Heart right ventricle (tissue), 16 donors: ENCODE results near the gene CA12. TPM values are rescaled to one million over a fixed set of nuclear protein-coding genes. Genes with fewer than 3 reads are reported as not detected.

Source experiments
- ATAC-seq, 8 donors: fragments of 200-7000 bp; cut with Tn5 transposase; one replicate each; pipeline ENCODE4 v1.9.1; 2020; ENCODE audit warnings: mild to moderate bottlenecking in 8 of 8, moderate library complexity in 8 of 8, moderate number of reproducible peaks in 1 of 8
- DNase-seq, 2 donors: peaks; one replicate each; pipeline ENCODE4 v3.0.0-alpha.2; 2020
- H3K27ac ChIP-seq, 10 donors: fragments of 200-600 bp; sonication (generic) in 2 of 10; one replicate each; pipeline versions ENCODE4 v1.5.0 to v1.8.0; 2020 to 2022; ENCODE audit warnings: mild to moderate bottlenecking in 3 of 10
- H3K27me3 ChIP-seq, 7 donors: fragments of 200-600 bp; one replicate each; pipeline ENCODE4 v1.8.0; 2021 to 2022; ENCODE audit warnings: mild to moderate bottlenecking in 2 of 7
- H3K36me3 ChIP-seq, 9 donors: fragments of 200-600 bp; sonication (generic) in 1 of 9; one replicate each; pipeline versions ENCODE4 v1.5.0 to v1.8.0; 2020 to 2022; ENCODE audit warnings: mild to moderate bottlenecking in 2 of 9
- H3K4me1 ChIP-seq, 9 donors: fragments of 200-600 bp; sonication (generic) in 1 of 9; one replicate each; pipeline versions ENCODE4 v1.5.0 to v1.8.0; 2020 to 2022; ENCODE audit warnings: mild to moderate bottlenecking in 4 of 9
- H3K4me3 ChIP-seq, 10 donors: fragments of 200-600 bp; sonication (generic) in 2 of 10; one replicate each; pipeline versions ENCODE4 v1.5.0 to v1.8.0; 2020 to 2022; ENCODE audit warnings: mild to moderate bottlenecking in 7 of 10, moderate library complexity in 2 of 10
- H3K9me3 ChIP-seq, 11 donors: fragments of 200-600 bp in 10 of 11; sonication (generic) in 2 of 11; one replicate each; pipeline versions ENCODE4 v1.5.0 to v1.8.0; 2013 to 2022; ENCODE audit warnings: mild to moderate bottlenecking in 2 of 11, control low read depth in 1 of 11, moderate library complexity in 1 of 11
- WGBS, 2 donors: extraction: QIAGEN DNeasy Blood & Tissue Kit; methylation state at CpG; one replicate each; pipeline ENCODE4 v1.1.7; 2013; ENCODE audit warnings: inconsistent platforms in 1 of 2; 5-methylcytosine and 5-hydroxymethylcytosine counted together
- intact Hi-C, 10 donors: fragments of 100-400 bp; cut with DNase I; formaldehyde crosslinking; loops; one replicate each; pipeline versions ENCODE4 v1.11.1 to v1.14.2; 2022
- polyA plus RNA-seq, 2 donors: library from polyadenylated mRNA; stranded (reverse); fragments of 200-250 nt; gene quantifications; one replicate each; pipeline ENCODE4 v1.2.3, GENCODE V29; 2013
- total RNA-seq, 10 donors: library from RNA; stranded (reverse); fragmentation: NEBNext Ultra II Directional in 3 of 10; extraction: Animal tissue kit (Norgen Biotek cat#: 25700) in 3 of 10; gene quantifications; one replicate each; pipeline versions ENCODE4 v1.2.1 to v1.2.4, GENCODE V29; 2021 to 2023
- TF ChIP-seq, protein P1 (sequence below), 9 donors: fragments of 200-600 bp; sonication (generic) in 2 of 9; IDR thresholded peaks; one replicate each; pipeline versions ENCODE4 v1.5.0 to v1.8.0; 2021 to 2022; ENCODE audit warnings: antibody characterized with exemption in 9 of 9, mild to moderate bottlenecking in 5 of 9, moderate library complexity in 1 of 9
- donor health status: Arrhythmogenic right ventricular cardiomyopathy.
- donor health status: ischemic (EF 13 %, LVEDD 7.1; RV severe dilation, severe dysfunction).
- donor health status: healthy with polysubstance abuse.
- donor health status: DM: no; HTN: yes; CAD: no.
- donor health status: DM: no; HTN: no; CAD: no.
- donor health status: ischemic (EF 25% LVEDD 6.9; RV normal size, moderate dysfunction).
- donor health status: ischemic (EF 25% LVEDD 5.7; RV mildly dilated, moderate dysfunction).
- donor health status: healthy.
- donor health status: DM: yes; HTN: yes; CAD: no.
- donor health status: Ischemic cardiomyopathy.
- donor health status: ischemic (EF 35%, LVEDD 5.7; RV mildly dilated, moderate dysfunction).
- donor health status: nonischemic (EF 11% LVEDD 7.7; RV severe dilation, severe dysfunction).
- donor health status: DM: yes; HTN: yes; CAD: no.
- donor health status: PGD.
- donor health status: ischemic (EF 29% LVEDD 5.4; RV normal size, mild dysfunction).
- donor health status: nonischemic (EF 23%, LVEDD 6.1; RV moderate dilation, normal function).

CA12 gene
- total and polyA plus RNA-seq, 12 donors: 0.07 to 1.3 (median 0.15) TPM; not detected in 1

DNA sequence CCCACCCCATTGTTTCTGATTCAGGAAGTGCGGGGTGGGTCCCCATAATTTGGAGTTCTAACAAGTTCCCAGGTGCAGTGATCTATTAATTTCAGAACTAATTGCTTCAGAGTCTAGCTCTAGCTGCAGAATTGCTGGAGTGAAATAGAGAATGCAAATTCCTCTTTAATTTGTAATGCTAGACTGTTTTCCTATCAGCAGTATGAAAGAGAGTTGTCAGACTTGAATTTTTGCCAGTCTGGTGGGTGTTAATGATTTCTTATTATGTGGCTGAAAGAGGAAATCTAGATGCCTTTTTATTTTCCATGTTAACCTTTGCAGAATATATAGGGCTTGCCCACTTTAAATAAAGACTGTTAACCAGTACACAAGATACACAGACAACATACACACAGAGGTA lies 80.6 kb downstream of the CA12 start:
- Histone ChIP-seq H3K27ac (no peak overlapping the region), H3K4me1 (peaks cover 0 to 12% (median 0%) of the 10 kb centered on the region in 9 donors), H3K36me3 (peaks cover 0 to 75% (median 16%) of the 10 kb centered on the region in 9 donors), H3K27me3 (no peaks in the 10 kb centered on the region), H3K9me3 (no peaks in the 10 kb centered on the region), H3K4me3 (no peak overlapping the region)
- TF ChIP-seq, protein P1, sequence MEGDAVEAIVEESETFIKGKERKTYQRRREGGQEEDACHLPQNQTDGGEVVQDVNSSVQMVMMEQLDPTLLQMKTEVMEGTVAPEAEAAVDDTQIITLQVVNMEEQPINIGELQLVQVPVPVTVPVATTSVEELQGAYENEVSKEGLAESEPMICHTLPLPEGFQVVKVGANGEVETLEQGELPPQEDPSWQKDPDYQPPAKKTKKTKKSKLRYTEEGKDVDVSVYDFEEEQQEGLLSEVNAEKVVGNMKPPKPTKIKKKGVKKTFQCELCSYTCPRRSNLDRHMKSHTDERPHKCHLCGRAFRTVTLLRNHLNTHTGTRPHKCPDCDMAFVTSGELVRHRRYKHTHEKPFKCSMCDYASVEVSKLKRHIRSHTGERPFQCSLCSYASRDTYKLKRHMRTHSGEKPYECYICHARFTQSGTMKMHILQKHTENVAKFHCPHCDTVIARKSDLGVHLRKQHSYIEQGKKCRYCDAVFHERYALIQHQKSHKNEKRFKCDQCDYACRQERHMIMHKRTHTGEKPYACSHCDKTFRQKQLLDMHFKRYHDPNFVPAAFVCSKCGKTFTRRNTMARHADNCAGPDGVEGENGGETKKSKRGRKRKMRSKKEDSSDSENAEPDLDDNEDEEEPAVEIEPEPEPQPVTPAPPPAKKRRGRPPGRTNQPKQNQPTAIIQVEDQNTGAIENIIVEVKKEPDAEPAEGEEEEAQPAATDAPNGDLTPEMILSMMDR (IDR thresholded peaks at IDR 0.05): no peak
- intact Hi-C loops: no loop called here
- WGBS, 2 donors: 82 to 90% methylated on average over 1 of the region's 1 CpG
- no peak for ATAC-seq
- DNase-seq: no peak

DNA sequence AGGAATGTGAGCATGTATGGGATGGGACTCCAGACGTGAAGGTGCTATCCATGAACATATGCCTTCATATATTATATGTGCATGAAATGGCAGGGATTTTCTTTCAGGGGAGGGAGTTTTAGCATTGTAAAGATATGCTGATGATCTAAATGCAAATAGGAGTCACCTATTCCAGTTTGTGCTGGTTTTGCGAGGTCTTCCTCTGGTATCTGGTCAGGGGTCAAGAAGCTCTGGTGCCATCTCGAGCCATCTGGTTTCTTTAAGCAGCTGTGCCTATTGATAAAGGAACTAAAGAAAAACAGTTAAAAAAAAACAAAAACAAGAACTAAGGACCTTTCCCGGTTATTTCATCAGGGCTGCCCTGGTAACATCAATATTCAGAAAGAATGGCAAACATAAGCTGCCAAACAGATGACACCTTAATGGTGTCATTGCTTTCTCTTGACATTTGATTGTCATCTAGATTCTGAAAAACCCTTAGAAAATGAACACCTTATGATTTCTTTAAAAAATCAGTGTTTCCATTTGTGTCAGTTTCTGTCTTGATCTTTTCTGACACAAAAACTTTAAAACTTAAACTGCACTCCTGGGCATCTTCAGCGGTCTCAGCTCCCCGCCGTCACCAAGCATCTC lies 81.6 kb downstream of the CA12 start:
- TF ChIP-seq, protein P1 (IDR thresholded peaks at IDR 0.05): no peak
- Histone ChIP-seq H3K9me3 (no peaks in the 10 kb centered on the region), H3K27me3 (no peaks in the 10 kb centered on the region), H3K27ac (no peak overlapping the region), H3K36me3 (peaks cover 0 to 67% (median 7%) of the 10 kb centered on the region in 9 donors), H3K4me3 (no peak overlapping the region), H3K4me1 (peaks cover 0 to 14% (median 0%) of the 10 kb centered on the region in 9 donors)
- DNase-seq: no peak
- 92% methylated on average over 7 of the region's 7 CpGs for WGBS, 2 donors
- ATAC-seq: no peak
- intact Hi-C loops: no loop called here

DNA sequence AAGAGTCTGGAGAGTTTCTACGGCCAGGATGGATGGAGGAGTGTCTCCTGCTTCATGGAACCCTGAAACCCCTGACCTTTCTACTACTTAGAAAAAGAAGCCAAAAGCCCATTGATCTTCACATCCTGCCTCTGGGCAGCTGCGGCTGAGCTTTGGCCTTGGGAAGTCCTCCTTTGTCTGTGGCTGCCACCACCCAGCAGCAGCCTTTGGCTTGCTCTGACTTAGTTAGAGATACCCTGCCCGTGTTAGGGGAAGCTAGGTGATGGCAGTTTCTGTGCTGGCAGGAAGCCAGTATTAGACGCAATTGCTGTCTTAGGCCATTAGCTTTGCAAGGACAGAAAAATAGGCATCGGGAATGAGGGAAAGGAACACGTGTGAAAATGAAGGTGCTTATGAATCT lies 85.5 kb downstream of the CA12 start:
- intact Hi-C loops: no loop called here
- DNase-seq: no peak

DNA sequence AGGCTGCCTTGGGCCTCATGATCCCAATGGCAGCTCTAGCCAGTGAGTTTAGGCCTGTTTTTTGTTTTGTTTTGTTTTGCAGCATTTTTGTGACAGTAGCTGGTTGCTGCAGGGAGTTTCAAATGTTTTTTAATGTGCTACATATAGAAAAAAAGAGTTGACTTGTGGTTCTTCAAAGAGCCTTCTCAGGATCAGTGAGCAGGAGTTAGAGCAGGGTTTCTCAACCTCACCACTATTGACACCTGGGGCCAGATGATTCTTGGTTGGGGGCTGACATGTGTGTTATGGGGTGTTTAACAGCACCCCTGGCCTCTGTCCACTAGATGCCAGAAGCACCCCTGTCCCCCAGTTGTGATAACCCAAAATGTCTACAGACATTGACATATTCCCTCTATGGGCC lies 86.3 kb downstream of the CA12 start:
- intact Hi-C loops: no loop called here
- peaks cover 0 to 43% (median 0%) of the 10 kb centered on the region in 9 donors for H3K36me3 ChIP-seq

More for the DNA sequence above, 85.5 kb downstream of the CA12 start:
- ATAC-seq: peak in 4 of 8 donors; percentile 51 to 74 (median 61)
- TF ChIP-seq, protein P1 (IDR thresholded peaks at IDR 0.05): no peak
- Histone ChIP-seq H3K4me1 (peaks cover 0 to 21% (median 6%) of the 10 kb centered on the region in 9 donors), H3K27me3 (no peaks in the 10 kb centered on the region), H3K9me3 (no peaks in the 10 kb centered on the region), H3K27ac (no peak overlapping the region), H3K4me3 (no peak overlapping the region), H3K36me3 (peaks cover 0 to 44% (median 0%) of the 10 kb centered on the region in 9 donors)
- 44 to 46% methylated on average over 6 of the region's 6 CpGs for WGBS, 2 donors

More for the DNA sequence above, 86.3 kb downstream of the CA12 start:
- Histone ChIP-seq H3K4me3 (no peak overlapping the region), H3K27me3 (no peaks in the 10 kb centered on the region), H3K4me1 (peaks cover 0 to 26% (median 6%) of the 10 kb centered on the region in 9 donors), H3K9me3 (no peaks in the 10 kb centered on the region), H3K27ac (no peak overlapping the region)
- DNase-seq (no peak), ATAC-seq (no peak)
- TF ChIP-seq, protein P1 (IDR thresholded peaks at IDR 0.05): no peak
